ENCODE results near the gene ACAT1.
"Not testable (repeated sequence)": the region's sequence is repeated elsewhere in the genome, so short reads cannot be mapped to it uniquely, and the experiment has no call there.

The ACAT1 gene

DNA sequence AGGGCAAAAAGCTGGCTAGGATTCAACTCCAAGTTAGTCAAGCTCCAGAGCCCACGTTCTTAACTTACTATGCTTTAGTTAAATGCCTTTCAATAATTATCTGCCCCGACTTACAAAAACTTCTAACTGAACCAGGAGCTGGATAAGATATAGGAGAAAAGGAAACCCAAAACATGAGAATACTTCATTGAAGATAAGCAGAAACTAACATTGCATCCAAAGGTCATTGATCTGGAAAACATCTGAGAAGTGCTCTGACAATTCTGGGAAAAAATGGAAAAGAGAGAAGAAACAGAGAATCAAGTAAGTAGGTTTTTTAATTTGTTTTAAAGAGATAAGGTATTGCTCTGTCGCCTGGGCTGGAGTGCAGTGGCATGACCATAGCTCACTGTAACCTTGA is 27.2 kb downstream of the ACAT1 start:
- no peak for DNase-seq

DNA sequence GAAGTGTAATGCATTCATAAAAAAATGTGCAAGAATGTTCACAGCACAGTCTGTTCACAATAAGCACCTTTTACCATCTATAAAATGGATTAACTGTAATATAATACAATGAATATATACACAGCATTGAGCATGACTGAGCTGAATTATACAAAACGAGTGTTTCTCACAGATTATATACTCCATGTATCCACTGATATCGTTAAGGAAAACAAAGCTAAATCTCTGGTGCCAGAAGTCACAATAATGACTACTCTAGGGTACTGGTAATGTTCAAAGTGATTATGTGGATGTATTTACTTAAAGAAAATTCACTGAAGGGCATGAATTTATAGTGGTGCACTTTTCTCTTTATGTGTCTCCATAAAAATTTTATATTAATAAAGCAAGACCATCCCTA is 33.2 kb downstream of the ACAT1 start:
- no peak for DNase-seq

DNA sequence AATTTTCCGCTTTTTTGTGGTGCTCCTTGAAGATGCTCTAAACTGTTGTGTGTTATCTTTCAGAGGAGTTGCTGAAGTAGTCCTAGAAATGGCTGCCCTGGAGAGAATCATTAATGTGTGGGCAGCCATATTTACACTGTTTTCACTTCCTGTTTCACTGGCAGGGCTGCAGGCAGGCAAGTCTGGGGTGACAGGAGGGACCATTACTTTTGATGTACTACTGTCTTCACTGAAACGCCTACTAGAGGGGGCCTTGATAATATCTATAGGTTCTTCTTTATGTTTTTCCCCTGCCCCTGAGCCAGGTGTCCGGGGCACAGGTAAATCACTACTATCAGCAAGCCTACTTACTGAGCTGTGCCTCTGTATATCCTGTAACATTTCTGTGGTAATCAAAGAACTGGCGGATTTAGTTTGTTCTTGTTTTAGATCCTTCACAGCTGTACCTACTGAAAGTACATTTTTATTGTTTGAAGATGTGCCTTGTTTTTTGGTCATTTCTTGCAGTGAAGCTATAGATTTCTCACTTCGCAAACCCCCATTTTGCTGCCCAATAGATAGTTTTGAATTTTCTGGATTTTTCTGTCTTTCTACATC is 39.7 kb downstream of the ACAT1 start:
- peak; percentile 10 for DNase-seq

DNA sequence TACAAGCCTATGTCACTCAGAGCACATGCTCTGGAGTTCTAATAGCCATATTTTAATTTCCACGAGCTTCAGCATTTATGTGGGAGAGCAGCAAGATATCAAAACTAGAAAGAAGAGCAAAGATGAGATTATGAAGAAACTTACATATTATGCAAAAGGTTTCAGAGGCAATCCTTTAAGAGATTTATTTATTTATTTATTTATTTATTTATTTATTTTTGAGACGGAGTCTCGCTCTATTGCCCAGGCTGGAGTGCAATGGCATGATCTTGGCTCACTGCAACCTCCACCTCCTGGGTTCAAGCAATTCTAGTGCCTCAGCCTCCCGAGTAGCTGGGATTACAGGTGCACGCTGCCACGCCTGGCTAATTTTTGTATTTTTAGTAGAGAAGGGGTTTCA is 41.5 kb downstream of the ACAT1 start:
- not testable (repeated sequence) for DNase-seq

DNA sequence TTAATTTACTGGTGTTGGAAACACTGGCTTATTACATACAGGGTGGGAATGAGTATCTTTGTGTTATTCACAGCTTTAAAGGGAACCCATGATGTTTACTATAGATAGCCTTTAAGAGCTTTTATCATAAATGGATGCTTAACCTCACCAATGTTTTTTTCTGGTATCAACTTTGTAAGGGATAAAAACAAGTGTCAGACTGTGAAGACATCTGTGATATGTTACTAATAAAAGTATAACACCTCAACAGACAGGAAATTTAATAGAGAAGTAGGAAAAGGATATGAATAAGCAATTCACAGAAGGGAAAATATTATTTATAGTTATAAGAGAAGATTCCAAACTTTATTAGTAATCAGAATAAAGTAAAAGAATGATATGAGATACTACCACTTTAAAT is 46.3 kb downstream of the ACAT1 start:
- DNase-seq, result no peak

DNA sequence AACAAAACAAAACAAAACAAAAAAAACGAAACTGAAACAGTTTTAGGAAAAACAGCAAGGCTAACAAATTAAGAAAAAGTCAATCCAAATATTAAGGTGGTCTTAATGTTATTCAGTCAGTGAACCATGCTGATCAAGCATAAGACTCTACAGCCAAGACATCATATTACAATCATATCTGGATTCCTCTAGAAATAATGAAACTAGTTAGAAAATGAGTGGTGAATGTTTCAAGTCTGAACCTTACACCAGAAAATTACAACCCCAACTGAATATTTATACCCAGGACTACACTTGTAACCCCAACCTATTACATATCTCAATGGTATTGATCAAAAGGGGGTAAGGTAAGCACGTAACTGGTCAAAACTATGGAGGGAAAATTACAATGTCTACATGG is 48.8 kb downstream of the ACAT1 start:
- no peak for DNase-seq

DNA sequence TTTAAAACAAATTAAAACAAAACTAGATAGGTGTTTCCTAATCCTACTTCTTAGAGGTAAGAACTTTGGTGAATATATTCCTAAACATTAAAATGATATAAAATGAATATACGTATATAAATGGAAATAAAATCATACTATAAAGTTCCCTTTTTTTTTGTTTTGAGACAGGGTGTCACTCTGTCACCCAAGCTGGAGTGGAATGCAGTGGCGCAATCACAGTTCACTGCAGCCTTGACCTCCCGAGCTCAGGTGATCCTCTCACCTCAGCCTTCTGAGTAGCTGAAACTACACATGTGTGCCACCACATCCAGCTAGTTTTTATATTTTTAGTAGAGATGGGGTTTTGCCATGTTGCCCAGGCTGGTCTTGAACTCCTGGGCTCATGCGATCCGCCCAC is 56.2 kb downstream of the ACAT1 start:
- no peak for DNase-seq

DNA sequence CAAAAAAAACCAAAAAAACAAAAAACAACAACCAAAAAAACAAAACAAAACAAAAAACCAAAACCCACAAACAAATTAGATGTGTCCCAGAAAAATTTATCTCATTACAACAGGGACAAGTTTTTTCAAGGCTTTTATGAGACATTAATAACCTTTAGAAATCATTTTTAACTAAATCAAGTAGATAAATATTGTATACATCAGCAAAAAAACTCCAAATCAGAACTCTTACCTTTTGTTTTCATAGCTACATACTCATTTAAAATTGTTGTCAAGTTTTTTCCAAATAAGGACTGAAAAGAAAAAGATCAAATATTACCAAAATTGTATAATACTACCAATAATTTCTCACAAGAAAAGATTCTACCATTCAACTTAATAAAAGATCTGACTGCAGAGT is 72.4 kb downstream of the ACAT1 start:
- no peak for DNase-seq

DNA sequence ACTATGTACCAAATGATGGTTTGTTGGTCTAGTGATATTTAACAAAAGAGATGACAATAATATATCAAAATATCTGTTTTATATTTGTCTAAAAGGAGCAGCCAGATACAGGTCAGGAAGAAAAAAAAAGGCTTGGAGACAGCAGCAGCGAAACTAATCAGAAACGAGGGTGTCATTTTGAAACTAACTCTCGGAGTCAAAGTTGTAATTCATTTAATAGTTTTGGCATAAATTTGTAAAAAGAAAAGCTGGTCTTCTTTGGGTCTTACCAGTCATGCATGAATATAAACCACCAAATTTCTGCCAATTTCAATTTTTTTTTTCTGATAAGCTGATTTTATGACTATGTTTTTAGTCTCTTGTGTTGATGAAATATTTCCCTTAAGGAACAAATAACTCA is 75.5 kb downstream of the ACAT1 start:
- DNase-seq, result no peak
